HCT116 (cell line): Measurements from ENCODE around the gene SDSL. TPM values are rescaled to one million over a fixed set of nuclear protein-coding genes. Genes with fewer than 3 reads are reported as not detected.

ENCODE experiments used
- ATAC-seq: fragments of 200-7000 bp; cut with Tn5 transposase; 2 replicates; pipeline ENCODE4 v1.9.1; 2020; ENCODE audit warnings: mild to moderate bottlenecking, moderate library complexity
- BruUV-seq: library from RNA; stranded (reverse); fragments of 400-500 nt; replicated peaks from 2 replicates; lab custom pipeline; 2021; lab: Mats Ljungman, UMichigan
- CTCF ChIA-PET: fragments of 300-600 bp; sonication (Branson Sonifier 250); formaldehyde crosslinking; loops from one replicate; lab custom pipeline; 2021; ENCODE audit warnings: antibody characterized with exemption; lab: Charles Lee
- POLR2A ChIA-PET: fragments of 300-600, 350-600 bp; sonication (Branson Sonifier 250); formaldehyde crosslinking; loops from one replicate; lab custom pipeline; 2021; ENCODE audit warnings: antibody characterized with exemption; lab: Charles Lee
- RAD21 ChIA-PET, 2 experiments: fragments of 300-600 bp; sonication (Branson Sonifier 250); formaldehyde crosslinking; loops; one replicate each; lab custom pipeline; 2023; ENCODE audit warnings: low total read pairs in 2 of 2; ENCODE audit not compliant: uncharacterized antibody in 2 of 2, unreplicated experiment in 2 of 2, low non-redundant PET in 1 of 2; lab: Charles Lee
- DNase-seq: peaks from one replicate; pipeline ENCODE4 v3.0.0-alpha.2; 2010; ENCODE audit warnings: low read depth, low spot score
- H2AFZ ChIP-seq: fragments of 200-600 bp; shearing (Covaris generic), sonication (generic); 2 replicates; pipeline ENCODE4 v1.6.1; 2017; ENCODE audit warnings: low read depth, mixed run types, mixed read lengths, antibody characterized with exemption, low read length; ENCODE audit not compliant: poor library complexity, severe bottlenecking
- H3K27ac ChIP-seq: 2 replicates; pipeline ENCODE4 v1.5.1; 2012; ENCODE audit warnings: low read depth, low read length
- H3K27me3 ChIP-seq: fragments of 200-600 bp; sonication (generic); 2 replicates; pipeline ENCODE4 v1.6.1; 2016; ENCODE audit warnings: mixed run types, low read length, mixed read lengths; ENCODE audit not compliant: insufficient read depth
- H3K36me3 ChIP-seq, 2 experiments: fragments of 200-500 bp in 1 of 2; fragments of 200-600 bp in 1 of 2; sonication (Bioruptor generic) in 1 of 2; sonication (generic) in 1 of 2; 2 replicates each; pipeline versions ENCODE4 v1.5.1 to v1.6.1; 2014 to 2016; ENCODE audit warnings: low read length in 2 of 2, inconsistent platforms in 1 of 2, mixed read lengths in 1 of 2, mixed run types in 1 of 2; ENCODE audit not compliant: insufficient read depth in 2 of 2, control insufficient read depth in 1 of 2
- H3K4me1 ChIP-seq, 2 experiments: fragments of 200-600 bp in 1 of 2; sonication (generic) in 1 of 2; 2 replicates each; pipeline versions ENCODE4 v1.5.1 to v1.6.1; 2012 to 2017; ENCODE audit warnings: low read length in 2 of 2, inconsistent platforms in 1 of 2, mild to moderate bottlenecking in 1 of 2, mixed read lengths in 1 of 2, mixed run types in 1 of 2, moderate library complexity in 1 of 2; ENCODE audit not compliant: insufficient read depth in 2 of 2, control insufficient read depth in 1 of 2
- H3K4me2 ChIP-seq: fragments of 200-600 bp; sonication (generic); 2 replicates; pipeline ENCODE4 v1.6.1; 2017; ENCODE audit warnings: mixed run types, low read length, mixed read lengths
- H3K4me3 ChIP-seq, 2 experiments: fragments of 200-600 bp in 1 of 2; sonication (generic) in 1 of 2; replicated peaks in 1 of 2; 2 replicates each; pipeline ENCODE4 v1.5.1; 2011 to 2016; ENCODE audit warnings: low read length in 2 of 2, control low read depth in 1 of 2, low read depth in 1 of 2, mild to moderate bottlenecking in 1 of 2, mixed read lengths in 1 of 2, mixed run types in 1 of 2
- H3K79me2 ChIP-seq: fragments of 200-600 bp; sonication (generic); 2 replicates; pipeline ENCODE4 v1.6.1; 2017; ENCODE audit warnings: mild to moderate bottlenecking, mixed run types, low read length, moderate library complexity, mixed read lengths; ENCODE audit not compliant: insufficient read depth
- H3K9ac ChIP-seq: fragments of 200-600 bp; sonication (generic); 2 replicates; pipeline ENCODE4 v1.6.1; 2016; ENCODE audit warnings: low read length, mixed read lengths
- H3K9me2 ChIP-seq: fragments of 200-600 bp; sonication (generic), shearing (Covaris generic); 2 replicates; pipeline ENCODE4 v1.6.1; 2017; ENCODE audit warnings: mixed run types, mild to moderate bottlenecking, moderate library complexity; ENCODE audit not compliant: insufficient read depth
- H3K9me3 ChIP-seq, 2 experiments: fragments of 200-500 bp in 1 of 2; fragments of 200-600 bp in 1 of 2; sonication (Bioruptor generic) in 1 of 2; sonication (generic) in 1 of 2; 2 replicates each; pipeline ENCODE4 v1.6.1; 2014 to 2017; ENCODE audit warnings: low read length in 2 of 2, mixed read lengths in 2 of 2, inconsistent platforms in 1 of 2, low read depth in 1 of 2, mild to moderate bottlenecking in 1 of 2, mixed run types in 1 of 2, moderate library complexity in 1 of 2; ENCODE audit not compliant: control insufficient read depth in 1 of 2, insufficient read depth in 1 of 2
- H4K20me1 ChIP-seq: fragments of 200-600 bp; sonication (generic), shearing (Covaris generic); 2 replicates; pipeline ENCODE4 v1.6.1; 2017; ENCODE audit warnings: mixed run types, mild to moderate bottlenecking, moderate library complexity; ENCODE audit not compliant: insufficient read depth
- ELF1 ChIP-seq: IDR thresholded peaks from 2 replicates; pipeline ENCODE4 v1.6.1; 2012; ENCODE audit warnings: low read depth, borderline replicate concordance
- EZH2phosphoT487 ChIP-seq: fragments of 200-600 bp; IDR thresholded peaks from 2 replicates; pipeline ENCODE4 v1.6.1; 2018; ENCODE audit warnings: antibody characterized with exemption, borderline replicate concordance
- JUND ChIP-seq: IDR thresholded peaks from 2 replicates; pipeline ENCODE4 v1.6.1; 2012
- POLR2A ChIP-seq: IDR thresholded peaks from 2 replicates; pipeline ENCODE4 v1.7.0; 2011; ENCODE audit warnings: borderline replicate concordance; ENCODE audit not compliant: insufficient read depth, insufficient read length; ENCODE audit errors: extremely low read depth
- POLR2AphosphoS5 ChIP-seq: IDR thresholded peaks from 2 replicates; pipeline ENCODE4 v1.6.1; 2011; ENCODE audit warnings: mild to moderate bottlenecking, low read depth, low read length, moderate library complexity
- RAD21 ChIP-seq: IDR thresholded peaks from 2 replicates; pipeline ENCODE4 v1.6.1; 2012; ENCODE audit warnings: low read depth, mild to moderate bottlenecking
- SIN3A ChIP-seq: IDR thresholded peaks from 2 replicates; pipeline ENCODE4 v1.6.1; 2012; ENCODE audit warnings: low read depth
- SP1 ChIP-seq: IDR thresholded peaks from 2 replicates; pipeline ENCODE4 v1.6.1; 2012; ENCODE audit warnings: low read depth
- TCF7L2 ChIP-seq: IDR thresholded peaks from 2 replicates; pipeline ENCODE4 v1.7.0; 2011; ENCODE audit warnings: borderline replicate concordance, inconsistent platforms; ENCODE audit not compliant: insufficient read depth, insufficient read length; ENCODE audit errors: extremely low read depth
- ZFX ChIP-seq: fragments of 450-650 bp; IDR thresholded peaks from 2 replicates; pipeline ENCODE4 v1.6.1; 2017
- intact Hi-C: fragments of 100-400 bp; cut with micrococcal nuclease; formaldehyde crosslinking; loops from 2 replicates; pipeline ENCODE4 v1.10.0; 2022
- total RNA-seq: library from RNA; stranded (reverse); gene quantifications from one replicate; pipeline ENCODE4 v1.2.1, GENCODE V29; 2021; ENCODE audit not compliant: unreplicated experiment
- TF ChIP-seq, protein P1 (sequence below), 3 experiments: fragments of 200-600 bp in 1 of 3; sonication (generic) in 1 of 3; IDR thresholded peaks in 2 of 3; conservative IDR thresholded peaks in 1 of 3; 2 replicates each; pipeline ENCODE4 v1.5.1; 2012 to 2017; ENCODE audit warnings: low read depth in 2 of 3, low read length in 2 of 3, antibody characterized with exemption in 1 of 3, borderline replicate concordance in 1 of 3, control low read depth in 1 of 3, mild to moderate bottlenecking in 1 of 3, mixed read lengths in 1 of 3, mixed run types in 1 of 3, moderate library complexity in 1 of 3; ENCODE audit not compliant: insufficient read depth in 1 of 3
- TF ChIP-seq, protein P2 (sequence below): IDR thresholded peaks from 2 replicates; pipeline ENCODE4 v1.6.1; 2012; ENCODE audit warnings: low read depth

SDSL gene
- total RNA-seq, 1 experiment from 2014 or later: 19.1 TPM

DNA sequence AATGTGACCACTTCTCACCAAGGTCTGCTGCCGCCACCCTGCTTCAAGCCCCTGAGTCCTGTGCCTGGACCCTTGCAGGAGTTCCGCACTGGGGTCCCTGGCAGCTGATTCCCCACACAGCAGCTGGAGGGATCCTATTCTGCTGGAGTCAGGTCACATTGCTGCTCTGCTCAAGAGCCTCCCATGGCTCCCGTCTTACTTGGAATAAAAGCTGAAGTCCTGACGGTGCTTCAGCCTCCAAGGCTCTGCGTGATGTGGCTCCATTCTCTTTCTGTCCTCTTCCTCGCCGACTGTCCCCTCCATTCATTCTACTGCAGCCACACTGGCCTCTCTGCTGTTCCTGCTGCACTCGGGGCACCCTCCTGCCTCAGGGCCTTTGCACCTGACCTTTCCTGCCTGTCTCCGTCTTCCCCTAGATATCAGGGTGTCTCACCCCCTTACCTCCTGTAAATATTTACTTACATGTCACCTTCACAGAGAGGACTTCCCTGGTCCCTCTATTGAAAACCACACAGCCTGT lies 7.6 kb upstream of the SDSL start:
- POLR2A ChIA-PET: no interaction called here
- CTCF ChIA-PET: interaction anchor here (1.7 kb wide), 1 partner anchor 11 kb away, joined by 6 read pairs; no protein-coding TSS in a partner anchor
- intact Hi-C loops: no loop called here

More for the DNA sequence above, 7.6 kb upstream of the SDSL start:
- DNase-seq (no peak), ATAC-seq (no peak)
- H3K4me1 ChIP-seq: peaks cover 6 to 14% of the 10 kb centered on the region in 2 experiments; a peak in 3 of 4 replicates
- no peak overlapping the region for H3K27ac ChIP-seq
- no TSS peak for BruUV-seq
- no peaks in the 10 kb centered on the region for H3K79me2 ChIP-seq
- no peaks in the 10 kb centered on the region for H3K9me3 ChIP-seq
- no peak overlapping the region for H3K9ac ChIP-seq
- H2AFZ ChIP-seq: no peak overlapping the region
- H3K36me3 ChIP-seq: no peaks in the 10 kb centered on the region
- no peak overlapping the region for H3K4me2 ChIP-seq
- RAD21 ChIA-PET: no interaction called here
- H3K27me3 ChIP-seq: no peaks in the 10 kb centered on the region
- no peaks in the 10 kb centered on the region for H4K20me1 ChIP-seq
- H3K4me3 ChIP-seq: no peak overlapping the region
- H3K9me2 ChIP-seq: no peaks in the 10 kb centered on the region
- TF ChIP-seq, protein P1, sequence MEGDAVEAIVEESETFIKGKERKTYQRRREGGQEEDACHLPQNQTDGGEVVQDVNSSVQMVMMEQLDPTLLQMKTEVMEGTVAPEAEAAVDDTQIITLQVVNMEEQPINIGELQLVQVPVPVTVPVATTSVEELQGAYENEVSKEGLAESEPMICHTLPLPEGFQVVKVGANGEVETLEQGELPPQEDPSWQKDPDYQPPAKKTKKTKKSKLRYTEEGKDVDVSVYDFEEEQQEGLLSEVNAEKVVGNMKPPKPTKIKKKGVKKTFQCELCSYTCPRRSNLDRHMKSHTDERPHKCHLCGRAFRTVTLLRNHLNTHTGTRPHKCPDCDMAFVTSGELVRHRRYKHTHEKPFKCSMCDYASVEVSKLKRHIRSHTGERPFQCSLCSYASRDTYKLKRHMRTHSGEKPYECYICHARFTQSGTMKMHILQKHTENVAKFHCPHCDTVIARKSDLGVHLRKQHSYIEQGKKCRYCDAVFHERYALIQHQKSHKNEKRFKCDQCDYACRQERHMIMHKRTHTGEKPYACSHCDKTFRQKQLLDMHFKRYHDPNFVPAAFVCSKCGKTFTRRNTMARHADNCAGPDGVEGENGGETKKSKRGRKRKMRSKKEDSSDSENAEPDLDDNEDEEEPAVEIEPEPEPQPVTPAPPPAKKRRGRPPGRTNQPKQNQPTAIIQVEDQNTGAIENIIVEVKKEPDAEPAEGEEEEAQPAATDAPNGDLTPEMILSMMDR (IDR thresholded peaks at IDR 0.05 in 2 of 3, conservative IDR thresholded peaks at IDR 0.05 in 1 of 3; ENCODE audit: borderline replicate concordance in 1 of 3, insufficient read depth in 1 of 3, low read depth in 2 of 3, low read length in 2 of 3): no peak
- TF ChIP-seq, protein P2, sequence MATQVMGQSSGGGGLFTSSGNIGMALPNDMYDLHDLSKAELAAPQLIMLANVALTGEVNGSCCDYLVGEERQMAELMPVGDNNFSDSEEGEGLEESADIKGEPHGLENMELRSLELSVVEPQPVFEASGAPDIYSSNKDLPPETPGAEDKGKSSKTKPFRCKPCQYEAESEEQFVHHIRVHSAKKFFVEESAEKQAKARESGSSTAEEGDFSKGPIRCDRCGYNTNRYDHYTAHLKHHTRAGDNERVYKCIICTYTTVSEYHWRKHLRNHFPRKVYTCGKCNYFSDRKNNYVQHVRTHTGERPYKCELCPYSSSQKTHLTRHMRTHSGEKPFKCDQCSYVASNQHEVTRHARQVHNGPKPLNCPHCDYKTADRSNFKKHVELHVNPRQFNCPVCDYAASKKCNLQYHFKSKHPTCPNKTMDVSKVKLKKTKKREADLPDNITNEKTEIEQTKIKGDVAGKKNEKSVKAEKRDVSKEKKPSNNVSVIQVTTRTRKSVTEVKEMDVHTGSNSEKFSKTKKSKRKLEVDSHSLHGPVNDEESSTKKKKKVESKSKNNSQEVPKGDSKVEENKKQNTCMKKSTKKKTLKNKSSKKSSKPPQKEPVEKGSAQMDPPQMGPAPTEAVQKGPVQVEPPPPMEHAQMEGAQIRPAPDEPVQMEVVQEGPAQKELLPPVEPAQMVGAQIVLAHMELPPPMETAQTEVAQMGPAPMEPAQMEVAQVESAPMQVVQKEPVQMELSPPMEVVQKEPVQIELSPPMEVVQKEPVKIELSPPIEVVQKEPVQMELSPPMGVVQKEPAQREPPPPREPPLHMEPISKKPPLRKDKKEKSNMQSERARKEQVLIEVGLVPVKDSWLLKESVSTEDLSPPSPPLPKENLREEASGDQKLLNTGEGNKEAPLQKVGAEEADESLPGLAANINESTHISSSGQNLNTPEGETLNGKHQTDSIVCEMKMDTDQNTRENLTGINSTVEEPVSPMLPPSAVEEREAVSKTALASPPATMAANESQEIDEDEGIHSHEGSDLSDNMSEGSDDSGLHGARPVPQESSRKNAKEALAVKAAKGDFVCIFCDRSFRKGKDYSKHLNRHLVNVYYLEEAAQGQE: no peak
- no peak for TF ChIP-seq TCF7L2
- TF ChIP-seq RAD21: no peak
- TF ChIP-seq EZH2phosphoT487: no peak
- no peak for TF ChIP-seq POLR2A
- no peak for TF ChIP-seq JUND
- TF ChIP-seq SIN3A: no peak
- TF ChIP-seq ZFX: no peak
- TF ChIP-seq POLR2AphosphoS5: no peak
- TF ChIP-seq SP1: no peak
- no peak for TF ChIP-seq ELF1
